Trophoblast cell (in vitro differentiated cells and primary cell): ENCODE measurements around the gene HYOU1.

Experiments used
- DNase-seq, 2 donors: peaks; one replicate each; pipeline ENCODE4 v3.0.0-alpha.2; 2016
- H2AFZ ChIP-seq: 2 replicates; pipeline ENCODE4 v1.6.1; 2013; ENCODE audit warnings: low read length, moderate library complexity, mild to moderate bottlenecking; ENCODE audit not compliant: insufficient read depth, poor library complexity
- H2AK5ac ChIP-seq: 2 replicates; pipeline ENCODE4 v1.6.1; 2013; ENCODE audit warnings: mild to moderate bottlenecking, low read length
- H2BK120ac ChIP-seq: 2 replicates; pipeline ENCODE4 v1.6.1; 2013; ENCODE audit warnings: low read length, mild to moderate bottlenecking, moderate library complexity; ENCODE audit not compliant: insufficient read depth, poor library complexity
- H2BK12ac ChIP-seq: 2 replicates; pipeline ENCODE4 v1.6.1; 2013; ENCODE audit warnings: mild to moderate bottlenecking, low read length, moderate library complexity
- H2BK5ac ChIP-seq: 2 replicates; pipeline ENCODE4 v1.6.1; 2013; ENCODE audit warnings: low read length, low read depth, moderate library complexity, mild to moderate bottlenecking; ENCODE audit not compliant: poor library complexity
- H3K14ac ChIP-seq: 2 replicates; pipeline ENCODE4 v1.6.1; 2013; ENCODE audit warnings: mild to moderate bottlenecking, low read length
- H3K18ac ChIP-seq: 2 replicates; pipeline ENCODE4 v1.6.1; 2013; ENCODE audit warnings: mild to moderate bottlenecking, low read length
- H3K23ac ChIP-seq: 2 replicates; pipeline ENCODE4 v1.6.1; 2013; ENCODE audit warnings: low read length
- H3K27ac ChIP-seq: 2 replicates; pipeline ENCODE4 v1.5.1; 2013; ENCODE audit warnings: low read depth, mild to moderate bottlenecking, inconsistent platforms, low read length, moderate library complexity
- H3K27me3 ChIP-seq: 2 replicates; pipeline ENCODE4 v1.6.1; 2013; ENCODE audit warnings: inconsistent platforms, mild to moderate bottlenecking, low read length, moderate library complexity; ENCODE audit not compliant: insufficient read depth
- H3K36me3 ChIP-seq, 2 experiments: 1 replicate in 1 of 2; 2 replicates in 1 of 2; pipeline ENCODE4 v1.6.1; 2013; ENCODE audit warnings: low read length in 2 of 2, mild to moderate bottlenecking in 2 of 2, moderate library complexity in 1 of 2; ENCODE audit not compliant: insufficient read depth in 2 of 2, control insufficient read depth in 1 of 2
- H3K4ac ChIP-seq: 2 replicates; pipeline ENCODE4 v1.6.1; 2013; ENCODE audit warnings: low read depth, mild to moderate bottlenecking, low read length, moderate library complexity
- H3K4me1 ChIP-seq, 2 experiments: 1 replicate in 1 of 2; 2 replicates in 1 of 2; pipeline ENCODE4 v1.6.1; 2013; ENCODE audit warnings: low read length in 2 of 2, mild to moderate bottlenecking in 2 of 2, moderate library complexity in 1 of 2; ENCODE audit not compliant: insufficient read depth in 2 of 2, control insufficient read depth in 1 of 2
- H3K4me2 ChIP-seq: 2 replicates; pipeline ENCODE4 v1.6.1; 2013; ENCODE audit warnings: inconsistent platforms, mild to moderate bottlenecking, low read length, moderate library complexity
- H3K4me3 ChIP-seq: 2 replicates; pipeline ENCODE4 v1.5.1; 2013; ENCODE audit warnings: mild to moderate bottlenecking, low read depth, low read length, inconsistent platforms
- H3K79me1 ChIP-seq: one replicate; pipeline ENCODE4 v1.6.1; 2013; ENCODE audit warnings: low read length
- H3K79me2 ChIP-seq: 2 replicates; pipeline ENCODE4 v1.6.1; 2013; ENCODE audit warnings: low read length, mild to moderate bottlenecking; ENCODE audit not compliant: control insufficient read depth, insufficient read depth, poor library complexity
- H3K9ac ChIP-seq: 2 replicates; pipeline ENCODE4 v1.6.1; 2013; ENCODE audit warnings: mild to moderate bottlenecking, low read length
- H3K9me3 ChIP-seq: 2 replicates; pipeline ENCODE4 v1.6.1; 2013; ENCODE audit warnings: low read depth, mild to moderate bottlenecking, control low read depth, inconsistent platforms, low read length; ENCODE audit not compliant: insufficient read depth
- H4K12ac ChIP-seq: 2 replicates; pipeline ENCODE4 v1.6.1; 2013; ENCODE audit warnings: low read depth, mild to moderate bottlenecking, low read length, moderate library complexity
- H4K8ac ChIP-seq: 2 replicates; pipeline ENCODE4 v1.6.1; 2013; ENCODE audit warnings: low read depth, mild to moderate bottlenecking, low read length, moderate library complexity
- H4K91ac ChIP-seq: one replicate; pipeline ENCODE4 v1.6.1; 2013; ENCODE audit warnings: low read depth, mild to moderate bottlenecking, low read length, moderate library complexity
- WGBS: extraction: QIAGEN DNeasy Blood & Tissue Kit; methylation state at CpG from one replicate; pipeline ENCODE4 v1.1.7; 2013; ENCODE audit warnings: missing lambda C conversion rate; ENCODE audit not compliant: insufficient read length, insufficient coverage; ENCODE audit errors: extremely low coverage; 5-methylcytosine and 5-hydroxymethylcytosine counted together

Gene HYOU1

GRCh38 chr11:119047205-119047604 lies 9.8 kb downstream of the HYOU1 start:
- H4K8ac ChIP-seq: no peak overlapping the region
- no CpG with 5 or more reads among the region's 6 CpGs for WGBS
- no peak overlapping the region for H3K9ac ChIP-seq
- H4K12ac ChIP-seq: no peak overlapping the region
- no peak overlapping the region for H3K4me3 ChIP-seq
- H2AFZ ChIP-seq: no peak overlapping the region
- no peak overlapping the region for H3K4me2 ChIP-seq
- peaks cover 66 to 71% of the 10 kb centered on the region in 2 experiments for H3K36me3 ChIP-seq
- H3K18ac ChIP-seq: no peak overlapping the region
- no peaks in the 10 kb centered on the region for H3K79me1 ChIP-seq
- no peaks in the 10 kb centered on the region for H3K4me1 ChIP-seq
- no peak overlapping the region for H3K27ac ChIP-seq
- no peak overlapping the region for H2BK12ac ChIP-seq
- H2AK5ac ChIP-seq: no peak overlapping the region
- no peak overlapping the region for H2BK5ac ChIP-seq
- no peak overlapping the region for H2BK120ac ChIP-seq
- DNase-seq: no peak
- no peaks in the 10 kb centered on the region for H3K79me2 ChIP-seq
- no peak overlapping the region for H3K14ac ChIP-seq
- no peaks in the 10 kb centered on the region for H3K27me3 ChIP-seq
- H3K23ac ChIP-seq: no peak overlapping the region
- H3K4ac ChIP-seq: no peak overlapping the region
- peaks cover 1% of the 10 kb centered on the region for H3K9me3 ChIP-seq
- H4K91ac ChIP-seq: no peak overlapping the region

DNA sequence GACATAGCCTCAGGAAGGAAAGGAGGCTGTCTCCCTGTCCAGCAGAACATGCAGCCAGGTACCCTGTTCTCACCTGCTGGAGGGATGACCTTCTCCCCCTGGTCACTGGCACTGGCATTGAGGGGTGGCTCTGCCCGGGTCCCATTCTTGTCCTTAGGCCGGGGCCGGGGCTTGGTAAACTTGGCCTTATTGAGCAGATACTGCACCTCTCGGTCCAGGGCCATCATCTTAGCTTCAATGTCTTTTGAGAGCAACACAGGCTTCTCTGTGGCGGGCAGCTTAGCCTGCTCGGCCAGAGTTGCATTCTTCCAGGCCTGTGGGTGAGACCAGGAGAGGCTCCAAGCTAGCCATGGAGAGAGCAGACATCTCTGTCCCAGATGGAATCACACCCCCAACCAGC lies 10.5 kb downstream of the HYOU1 start:
- Histone ChIP-seq H3K14ac (no peak overlapping the region), H3K27me3 (no peaks in the 10 kb centered on the region), H4K8ac (no peak overlapping the region), H3K4ac (no peak overlapping the region), H2BK12ac (no peak overlapping the region), H3K9me3 (peaks cover 1% of the 10 kb centered on the region), H3K79me2 (no peaks in the 10 kb centered on the region), H3K36me3 (peaks cover 59 to 64% of the 10 kb centered on the region in 2 experiments), H4K12ac (no peak overlapping the region), H2BK120ac (no peak overlapping the region), H3K23ac (no peak overlapping the region), H4K91ac (no peak overlapping the region), H3K18ac (no peak overlapping the region), H2BK5ac (no peak overlapping the region), H3K9ac (no peak overlapping the region), H3K4me2 (no peak overlapping the region), H2AFZ (no peak overlapping the region), H2AK5ac (no peak overlapping the region), H3K4me3 (no peak overlapping the region), H3K27ac (no peak overlapping the region), H3K4me1 (no peaks in the 10 kb centered on the region), H3K79me1 (no peaks in the 10 kb centered on the region)
- WGBS: no CpG with 5 or more reads among the region's 6 CpGs
- no peak for DNase-seq

DNA sequence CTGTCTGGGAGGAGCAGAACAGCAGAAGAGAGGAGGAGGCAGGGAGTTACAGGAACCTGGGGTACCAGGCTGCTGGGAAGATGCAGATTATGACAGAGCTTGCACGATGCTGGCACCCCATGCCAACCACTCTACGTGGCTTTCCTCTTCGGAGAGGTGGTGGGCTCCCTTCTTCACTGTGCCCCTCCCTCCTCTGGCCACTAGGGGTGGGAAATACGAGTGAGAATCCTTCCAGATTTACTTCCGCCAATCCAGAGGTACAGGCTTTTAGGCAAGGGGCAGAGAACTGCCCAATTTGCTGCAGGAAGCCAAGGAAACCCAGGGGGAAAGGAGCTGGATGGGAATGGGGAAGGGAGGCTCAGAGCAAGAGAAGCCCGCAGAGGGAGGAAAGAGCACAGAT lies 12.3 kb downstream of the HYOU1 start:
- no peak overlapping the region for H2BK5ac ChIP-seq
- H2BK12ac ChIP-seq: no peak overlapping the region
- no peaks in the 10 kb centered on the region for H3K79me1 ChIP-seq
- no CpG with 5 or more reads among the region's 6 CpGs for WGBS
- no peak overlapping the region for H3K27ac ChIP-seq
- no peak overlapping the region for H2AK5ac ChIP-seq
- no peak overlapping the region for H2BK120ac ChIP-seq
- H4K8ac ChIP-seq: no peak overlapping the region
- no peaks in the 10 kb centered on the region for H3K9me3 ChIP-seq
- H2AFZ ChIP-seq: no peak overlapping the region
- H3K23ac ChIP-seq: no peak overlapping the region
- no peak overlapping the region for H4K91ac ChIP-seq
- no peak overlapping the region for H3K9ac ChIP-seq
- no peak overlapping the region for H3K4me3 ChIP-seq
- H3K4me1 ChIP-seq: no peaks in the 10 kb centered on the region
- no peak for DNase-seq
- no peak overlapping the region for H3K4ac ChIP-seq
- H3K27me3 ChIP-seq: no peaks in the 10 kb centered on the region
- no peak overlapping the region for H3K18ac ChIP-seq
- H3K79me2 ChIP-seq: no peaks in the 10 kb centered on the region
- H4K12ac ChIP-seq: no peak overlapping the region
- peaks cover 47 to 52% of the 10 kb centered on the region in 2 experiments for H3K36me3 ChIP-seq
- no peak overlapping the region for H3K4me2 ChIP-seq
- H3K14ac ChIP-seq: no peak overlapping the region

- Histone ChIP-seq H2BK12ac (no peak overlapping the region), H4K91ac (no peak overlapping the region), H3K4me2 (no peak overlapping the region), H3K9me3 (no peaks in the 10 kb centered on the region), H4K8ac (no peak overlapping the region), H3K79me1 (no peaks in the 10 kb centered on the region), H2AK5ac (no peak overlapping the region), H2BK120ac (no peak overlapping the region), H2AFZ (no peak overlapping the region), H3K4ac (no peak overlapping the region), H4K12ac (no peak overlapping the region), H3K27me3 (no peaks in the 10 kb centered on the region), H3K36me3 (peaks cover 29 to 34% of the 10 kb centered on the region in 2 experiments), H3K79me2 (no peaks in the 10 kb centered on the region), H2BK5ac (no peak overlapping the region), H3K23ac (no peak overlapping the region), H3K18ac (no peak overlapping the region), H3K4me3 (no peak overlapping the region), H3K4me1 (no peaks in the 10 kb centered on the region), H3K9ac (no peak overlapping the region), H3K27ac (no peak overlapping the region), H3K14ac (no peak overlapping the region)
- WGBS: no CpG with 5 or more reads among the region's 9 CpGs
- no peak for DNase-seq
These were observed 14.1 kb downstream of the HYOU1 start for GRCh38 chr11:119042927-119043326.
